GM12864 (cell line): ENCODE measurements around the gene CETP.

ENCODE experiments used
- DNase-seq: peaks from one replicate; pipeline ENCODE4 v3.0.0-alpha.2; 2011; ENCODE audit warnings: low read depth
- H3K4me3 ChIP-seq: 2 replicates; pipeline ENCODE4 v1.5.1; 2011; ENCODE audit warnings: mild to moderate bottlenecking, low read depth, low read length, control low read depth
- TF ChIP-seq, protein P1 (sequence below): IDR thresholded peaks from 2 replicates; pipeline ENCODE4 v1.5.1; 2011; ENCODE audit warnings: low read depth, mild to moderate bottlenecking, moderate library complexity, low read length, control low read depth, inconsistent platforms; ENCODE audit errors: missing control alignments

Gene CETP

DNA sequence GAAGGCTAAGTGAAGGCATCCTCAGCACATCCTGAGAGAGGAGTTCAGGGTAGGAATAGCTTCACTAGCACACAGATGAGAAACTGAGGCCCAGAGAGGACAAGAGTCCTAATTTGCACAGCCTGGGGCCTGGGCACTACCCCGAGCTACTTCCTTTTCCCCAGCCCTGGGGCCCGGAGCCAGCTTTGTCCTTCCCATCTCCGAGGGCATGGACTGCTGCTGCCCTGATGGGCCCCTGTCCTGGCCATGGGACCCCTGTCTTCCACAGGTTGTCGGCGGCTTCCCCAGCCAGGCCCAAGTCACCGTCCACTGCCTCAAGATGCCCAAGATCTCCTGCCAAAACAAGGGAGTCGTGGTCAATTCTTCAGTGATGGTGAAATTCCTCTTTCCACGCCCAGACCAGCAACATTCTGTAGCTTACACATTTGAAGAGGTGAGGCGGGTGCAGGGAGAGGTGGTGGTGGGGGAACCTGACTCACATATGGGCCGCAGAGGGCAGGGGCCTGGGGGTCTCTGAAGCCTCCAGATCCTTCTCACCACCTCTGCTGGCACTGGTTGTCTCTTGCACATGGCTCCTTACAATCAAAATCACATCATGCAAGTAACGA, 16.2 kb downstream of the CETP start:
- H3K4me3 ChIP-seq: no peak overlapping the region
- TF ChIP-seq, protein P1, sequence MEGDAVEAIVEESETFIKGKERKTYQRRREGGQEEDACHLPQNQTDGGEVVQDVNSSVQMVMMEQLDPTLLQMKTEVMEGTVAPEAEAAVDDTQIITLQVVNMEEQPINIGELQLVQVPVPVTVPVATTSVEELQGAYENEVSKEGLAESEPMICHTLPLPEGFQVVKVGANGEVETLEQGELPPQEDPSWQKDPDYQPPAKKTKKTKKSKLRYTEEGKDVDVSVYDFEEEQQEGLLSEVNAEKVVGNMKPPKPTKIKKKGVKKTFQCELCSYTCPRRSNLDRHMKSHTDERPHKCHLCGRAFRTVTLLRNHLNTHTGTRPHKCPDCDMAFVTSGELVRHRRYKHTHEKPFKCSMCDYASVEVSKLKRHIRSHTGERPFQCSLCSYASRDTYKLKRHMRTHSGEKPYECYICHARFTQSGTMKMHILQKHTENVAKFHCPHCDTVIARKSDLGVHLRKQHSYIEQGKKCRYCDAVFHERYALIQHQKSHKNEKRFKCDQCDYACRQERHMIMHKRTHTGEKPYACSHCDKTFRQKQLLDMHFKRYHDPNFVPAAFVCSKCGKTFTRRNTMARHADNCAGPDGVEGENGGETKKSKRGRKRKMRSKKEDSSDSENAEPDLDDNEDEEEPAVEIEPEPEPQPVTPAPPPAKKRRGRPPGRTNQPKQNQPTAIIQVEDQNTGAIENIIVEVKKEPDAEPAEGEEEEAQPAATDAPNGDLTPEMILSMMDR: no peak
- DNase-seq: no peak

DNA sequence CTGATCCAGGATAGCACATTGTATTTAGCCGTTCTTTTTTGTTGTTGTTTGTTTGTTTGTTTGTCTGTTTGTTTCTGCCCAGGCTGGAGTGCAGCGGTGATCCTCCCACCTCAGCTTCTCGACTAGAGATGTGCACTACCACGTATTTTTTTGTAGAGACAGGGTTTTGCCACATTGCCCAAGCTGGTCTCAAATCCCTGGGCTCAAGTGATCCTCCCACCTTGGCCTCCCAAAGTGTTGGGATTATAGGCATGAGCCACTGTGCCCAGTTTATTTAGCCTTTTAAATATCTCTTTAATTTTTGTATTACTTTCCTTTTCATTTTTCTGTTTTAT, 18.4 kb downstream of the CETP start:
- TF ChIP-seq, protein P1: no peak
- no peak for DNase-seq

DNA sequence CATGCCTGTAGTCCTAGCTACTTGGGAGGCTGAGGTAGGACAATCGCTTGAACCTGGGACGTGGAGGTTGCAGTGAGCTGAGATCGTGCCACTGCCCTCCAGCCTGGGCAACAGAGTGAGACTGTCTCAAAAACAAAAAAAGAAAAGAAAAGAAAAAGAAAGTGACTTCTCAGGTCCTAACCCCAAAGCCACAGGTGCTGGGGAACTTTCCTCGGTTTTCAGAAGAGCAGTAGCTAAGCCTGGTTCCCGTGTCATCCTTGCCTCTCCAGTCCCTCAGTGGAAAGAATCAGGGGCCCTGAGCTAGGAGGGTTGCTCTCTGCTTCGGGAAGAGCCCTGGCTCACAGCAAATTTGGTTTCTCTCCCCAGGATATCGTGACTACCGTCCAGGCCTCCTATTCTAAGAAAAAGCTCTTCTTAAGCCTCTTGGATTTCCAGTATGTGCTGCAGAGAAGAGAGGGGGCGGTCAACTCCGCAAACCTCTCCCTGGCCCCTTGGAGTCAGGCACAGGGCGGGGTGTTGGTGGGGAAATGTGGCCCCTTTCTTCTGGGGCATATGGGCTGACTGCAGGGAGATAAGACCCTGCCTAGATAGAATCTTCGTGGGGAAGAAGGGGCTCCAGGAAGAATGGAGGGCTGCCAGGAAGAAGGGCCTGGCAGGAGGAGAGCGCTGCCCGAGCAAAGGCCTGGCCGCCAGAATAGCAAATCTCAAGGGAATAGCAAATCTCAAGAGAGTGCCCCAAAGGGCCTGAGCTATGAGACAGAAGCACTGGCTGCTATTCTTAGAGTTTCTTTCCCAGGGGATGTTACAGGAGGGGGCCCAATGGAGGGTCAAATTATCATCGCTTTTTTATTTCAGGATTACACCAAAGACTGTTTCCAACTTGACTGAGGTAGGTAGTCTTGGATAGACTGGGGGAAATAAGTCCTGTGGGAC, 19.3 kb downstream of the CETP start:
- no peak for DNase-seq
- no peak overlapping the region for H3K4me3 ChIP-seq
- TF ChIP-seq, protein P1: no peak

More for the DNA sequence above, 18.4 kb downstream of the CETP start:
- no peak overlapping the region for H3K4me3 ChIP-seq

DNA sequence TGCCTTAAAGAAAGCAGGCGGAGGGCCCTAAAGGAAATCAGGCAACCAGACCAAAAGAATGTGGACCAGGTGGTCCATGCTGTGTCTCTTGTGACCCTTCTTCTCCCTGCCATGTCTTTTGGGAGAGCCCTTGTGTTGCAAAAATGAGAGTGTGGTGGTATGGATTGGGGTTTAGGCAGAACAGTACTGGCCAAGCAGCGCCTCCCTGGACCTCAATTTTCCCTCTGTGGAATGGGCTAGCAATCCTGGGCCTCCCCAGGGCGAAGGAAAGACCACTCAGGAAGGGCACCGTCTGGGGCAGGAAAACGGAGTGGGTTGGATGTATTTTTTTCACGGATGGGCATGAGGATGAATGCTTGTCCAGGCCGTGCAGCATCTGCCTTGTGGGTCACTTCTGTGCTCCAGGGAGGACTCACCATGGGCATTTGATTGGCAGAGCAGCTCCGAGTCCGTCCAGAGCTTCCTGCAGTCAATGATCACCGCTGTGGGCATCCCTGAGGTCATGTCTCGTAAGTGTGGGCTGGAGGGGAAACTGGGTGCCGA, 20.1 kb downstream of the CETP start:
- no peak overlapping the region for H3K4me3 ChIP-seq
- no peak for DNase-seq

DNA sequence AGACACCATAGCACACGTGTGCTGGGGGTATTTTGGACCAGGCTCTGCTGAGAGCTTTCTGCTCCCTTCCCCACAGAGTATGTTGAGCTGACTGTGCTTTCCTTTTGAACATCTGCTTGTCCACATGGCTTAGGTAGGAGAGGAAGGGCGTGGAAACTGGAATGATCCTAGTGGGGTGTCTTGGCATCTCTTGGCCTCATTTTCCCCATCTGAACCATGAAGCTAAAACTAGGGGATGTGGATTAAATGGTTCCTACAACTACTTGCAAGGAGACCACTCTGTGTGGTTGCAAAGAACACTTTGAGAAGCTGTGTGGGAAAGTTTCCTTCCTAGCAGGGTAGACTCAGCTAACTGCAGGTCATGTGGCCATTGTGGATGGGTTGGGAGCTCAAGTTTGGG, 20.9 kb downstream of the CETP start:
- no peak for DNase-seq
- H3K4me3 ChIP-seq: no peak overlapping the region
- TF ChIP-seq, protein P1: no peak

More for the DNA sequence above, 20.1 kb downstream of the CETP start:
- TF ChIP-seq, protein P1: no peak

DNA sequence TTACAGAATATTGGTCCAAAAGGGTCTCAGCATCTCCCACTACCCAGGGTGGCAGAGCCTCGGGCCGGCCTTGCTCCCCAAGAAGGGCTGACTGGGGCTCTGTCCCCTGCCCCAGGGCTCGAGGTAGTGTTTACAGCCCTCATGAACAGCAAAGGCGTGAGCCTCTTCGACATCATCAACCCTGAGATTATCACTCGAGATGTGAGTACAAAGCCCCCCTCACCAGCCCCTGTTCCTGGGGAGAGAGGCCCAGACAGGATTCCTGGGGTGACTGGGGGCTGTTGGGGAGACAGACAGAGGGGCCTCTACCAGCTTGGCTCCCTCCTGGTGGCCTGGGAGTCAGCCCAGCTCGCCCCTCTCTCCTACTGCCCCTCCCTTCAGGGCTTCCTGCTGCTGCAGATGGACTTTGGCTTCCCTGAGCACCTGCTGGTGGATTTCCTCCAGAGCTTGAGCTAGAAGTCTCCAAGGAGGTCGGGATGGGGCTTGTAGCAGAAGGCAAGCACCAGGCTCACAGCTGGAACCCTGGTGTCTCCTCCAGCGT, 21.5 kb downstream of the CETP start:
- no peak overlapping the region for H3K4me3 ChIP-seq
- DNase-seq: no peak

More for the DNA sequence above, 21.5 kb downstream of the CETP start:
- TF ChIP-seq, protein P1: no peak
